Fibroblast of lung (primary cell): Measurements from ENCODE around the gene PDHX. TPM values are rescaled to one million over a fixed set of nuclear protein-coding genes. Genes with fewer than 3 reads are reported as not detected.

Experiments used
- DNase-seq, 2 donors: peaks; one replicate each; pipeline versions ENCODE4 v3.0.0 to v3.0.0-alpha.2; 2010; ENCODE audit warnings: low read depth in 2 of 2
- H2AFZ ChIP-seq: 2 replicates; pipeline ENCODE4 v1.5.1; 2012; ENCODE audit warnings: low read length, control low read depth, inconsistent platforms
- H3K27ac ChIP-seq: 2 replicates; pipeline ENCODE4 v1.5.1; 2011; ENCODE audit warnings: low read length, control low read depth; ENCODE audit not compliant: insufficient read depth
- H3K27me3 ChIP-seq: 2 replicates; pipeline ENCODE4 v1.5.1; 2011; ENCODE audit warnings: mild to moderate bottlenecking, low read length; ENCODE audit not compliant: control insufficient read depth, insufficient read depth
- H3K36me3 ChIP-seq: 2 replicates; pipeline ENCODE4 v1.5.1; 2011; ENCODE audit warnings: low read length; ENCODE audit not compliant: control insufficient read depth, insufficient read depth
- H3K4me1 ChIP-seq: 2 replicates; pipeline ENCODE4 v1.5.1; 2011; ENCODE audit warnings: low read length; ENCODE audit not compliant: control insufficient read depth, insufficient read depth; ENCODE audit errors: extremely low read depth
- H3K4me2 ChIP-seq: 2 replicates; pipeline ENCODE4 v1.5.1; 2011; ENCODE audit warnings: low read length, control low read depth; ENCODE audit not compliant: insufficient read depth; ENCODE audit errors: extremely low read depth
- H3K4me3 ChIP-seq, 4 experiments: fragments of 200-600 bp in 1 of 4; sonication (generic) in 1 of 4; replicated peaks in 1 of 4; 2 replicates each; pipeline ENCODE4 v1.5.1; 2011 to 2016; ENCODE audit warnings: low read length in 4 of 4, low read depth in 3 of 4, mild to moderate bottlenecking in 3 of 4, control low read depth in 2 of 4, inconsistent platforms in 1 of 4, mixed read lengths in 1 of 4; ENCODE audit not compliant: insufficient read depth in 1 of 4; ENCODE audit errors: control extremely low read depth in 1 of 4
- H3K79me2 ChIP-seq: 2 replicates; pipeline ENCODE4 v1.5.1; 2012; ENCODE audit warnings: mild to moderate bottlenecking, low read length, inconsistent platforms; ENCODE audit not compliant: control insufficient read depth, insufficient read depth
- H3K9ac ChIP-seq: 2 replicates; pipeline ENCODE4 v1.5.1; 2011; ENCODE audit warnings: mild to moderate bottlenecking, low read length, control low read depth; ENCODE audit not compliant: insufficient read depth
- H3K9me3 ChIP-seq: 2 replicates; pipeline ENCODE4 v1.5.1; 2012; ENCODE audit warnings: low read depth, low read length; ENCODE audit not compliant: control insufficient read depth, insufficient read depth
- H4K20me1 ChIP-seq: 2 replicates; pipeline ENCODE4 v1.5.1; 2011; ENCODE audit warnings: low read length; ENCODE audit not compliant: control insufficient read depth, insufficient read depth; ENCODE audit errors: extremely low read depth
- EZH2 ChIP-seq: IDR thresholded peaks from 2 replicates; pipeline ENCODE4 v1.5.1; 2012; ENCODE audit warnings: low read length, control low read depth, mild to moderate bottlenecking; ENCODE audit errors: missing control alignments
- polyA plus RNA-seq, 2 donors: library from polyadenylated mRNA; depleted of rRNA in 1 of 2; stranded (reverse) in 1 of 2; unstranded in 1 of 2; fragments of >200 nt; gene quantifications; 2 replicates each; pipeline ENCODE4 v1.2.1, GENCODE V29; 2011 to 2012; ENCODE audit warnings: missing spikeins in 1 of 2
- total RNA-seq: library from RNA; depleted of rRNA; stranded (reverse); fragments of >200 nt; gene quantifications from 2 replicates; pipeline ENCODE4 v1.2.1, GENCODE V29; 2014
- TF ChIP-seq, protein P1 (sequence below), 2 donors: IDR thresholded peaks in 1 of 2; conservative IDR thresholded peaks in 1 of 2; 1 replicate in 1 of 2; 2 replicates in 1 of 2; pipeline ENCODE4 v1.5.1; 2011 to 2012; ENCODE audit warnings: low read length in 2 of 2, control low read depth in 1 of 2, inconsistent platforms in 1 of 2, low read depth in 1 of 2, mild to moderate bottlenecking in 1 of 2

Gene PDHX
- total and polyA plus RNA-seq, 2 donors (not counting 1 experiment from before 2014, with no cell fraction given), result 29.6 to 36.5 TPM

DNA sequence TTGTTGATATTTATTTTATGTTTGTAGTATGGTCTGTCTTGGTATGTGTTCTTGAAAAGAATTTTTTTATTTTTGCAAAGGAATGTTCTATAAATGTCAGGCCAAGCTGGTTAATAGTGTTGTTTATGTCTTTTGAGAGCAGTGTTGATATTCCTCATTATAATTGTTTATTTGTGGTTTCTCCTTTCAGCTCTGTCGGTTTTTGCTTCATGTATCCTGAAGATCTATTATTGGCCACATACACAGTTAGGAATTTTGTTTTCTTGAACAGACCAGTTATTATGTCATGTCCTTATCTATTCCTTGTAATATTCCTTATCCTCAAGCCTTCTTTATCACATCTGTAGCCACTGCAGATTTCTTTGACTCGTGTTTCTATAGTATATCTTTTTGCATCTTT is 56.5 kb downstream of the PDHX start:
- no peak for TF ChIP-seq EZH2
- H4K20me1 ChIP-seq, result no peaks in the 10 kb centered on the region
- peak; percentile 76 to 81 for DNase-seq
- H3K4me1 ChIP-seq, result peaks cover 20% of the 10 kb centered on the region
- H2AFZ ChIP-seq, result no peak overlapping the region
- no peak overlapping the region for H3K4me3 ChIP-seq
- H3K27me3 ChIP-seq, result no peaks in the 10 kb centered on the region
- H3K79me2 ChIP-seq, result peaks cover 9% of the 10 kb centered on the region
- no peak overlapping the region for H3K9ac ChIP-seq
- peaks cover 4% of the 10 kb centered on the region for H3K36me3 ChIP-seq
- no peak overlapping the region for H3K27ac ChIP-seq
- no peak overlapping the region for H3K4me2 ChIP-seq
- no peaks in the 10 kb centered on the region for H3K9me3 ChIP-seq

DNA sequence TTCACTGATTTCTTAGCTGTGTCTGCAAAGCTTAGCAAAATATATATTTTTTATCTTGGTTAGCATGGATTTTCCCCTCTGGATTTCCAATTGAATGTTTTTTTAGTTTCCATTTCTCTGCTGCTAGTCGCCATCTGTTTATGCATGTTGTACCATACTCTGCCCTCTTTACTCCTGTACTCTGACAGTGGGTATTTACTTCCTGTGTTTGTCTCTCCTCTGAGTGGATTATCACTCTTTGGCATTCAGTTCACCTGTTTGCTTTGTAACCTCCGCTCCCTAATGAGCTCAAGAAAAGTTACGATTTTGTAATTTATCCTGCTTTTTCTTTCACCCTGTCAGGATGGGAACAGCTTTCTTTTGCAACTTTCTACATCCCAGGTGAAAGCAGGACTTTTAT is 59.1 kb downstream of the PDHX start:
- Histone ChIP-seq H3K4me2 (no peak overlapping the region), H3K27ac (peak overlapping the region; percentile 26), H3K27me3 (no peaks in the 10 kb centered on the region), H3K36me3 (peaks cover 3% of the 10 kb centered on the region), H3K9ac (no peak overlapping the region), H3K79me2 (peaks cover 12% of the 10 kb centered on the region), H3K4me1 (peaks cover 32% of the 10 kb centered on the region), H3K9me3 (no peaks in the 10 kb centered on the region), H2AFZ (no peak overlapping the region), H4K20me1 (no peaks in the 10 kb centered on the region), H3K4me3 (no peak overlapping the region)
- TF ChIP-seq, protein P1, sequence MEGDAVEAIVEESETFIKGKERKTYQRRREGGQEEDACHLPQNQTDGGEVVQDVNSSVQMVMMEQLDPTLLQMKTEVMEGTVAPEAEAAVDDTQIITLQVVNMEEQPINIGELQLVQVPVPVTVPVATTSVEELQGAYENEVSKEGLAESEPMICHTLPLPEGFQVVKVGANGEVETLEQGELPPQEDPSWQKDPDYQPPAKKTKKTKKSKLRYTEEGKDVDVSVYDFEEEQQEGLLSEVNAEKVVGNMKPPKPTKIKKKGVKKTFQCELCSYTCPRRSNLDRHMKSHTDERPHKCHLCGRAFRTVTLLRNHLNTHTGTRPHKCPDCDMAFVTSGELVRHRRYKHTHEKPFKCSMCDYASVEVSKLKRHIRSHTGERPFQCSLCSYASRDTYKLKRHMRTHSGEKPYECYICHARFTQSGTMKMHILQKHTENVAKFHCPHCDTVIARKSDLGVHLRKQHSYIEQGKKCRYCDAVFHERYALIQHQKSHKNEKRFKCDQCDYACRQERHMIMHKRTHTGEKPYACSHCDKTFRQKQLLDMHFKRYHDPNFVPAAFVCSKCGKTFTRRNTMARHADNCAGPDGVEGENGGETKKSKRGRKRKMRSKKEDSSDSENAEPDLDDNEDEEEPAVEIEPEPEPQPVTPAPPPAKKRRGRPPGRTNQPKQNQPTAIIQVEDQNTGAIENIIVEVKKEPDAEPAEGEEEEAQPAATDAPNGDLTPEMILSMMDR (conservative IDR thresholded peaks at IDR 0.05 in 1 of 2, IDR thresholded peaks at IDR 0.05 in 1 of 2; ENCODE audit: low read depth in 1 of 2, low read length in 2 of 2), result no peak
- TF ChIP-seq EZH2, result no peak
- DNase-seq, result peak in 1 of 2 donors; percentile 0

DNA sequence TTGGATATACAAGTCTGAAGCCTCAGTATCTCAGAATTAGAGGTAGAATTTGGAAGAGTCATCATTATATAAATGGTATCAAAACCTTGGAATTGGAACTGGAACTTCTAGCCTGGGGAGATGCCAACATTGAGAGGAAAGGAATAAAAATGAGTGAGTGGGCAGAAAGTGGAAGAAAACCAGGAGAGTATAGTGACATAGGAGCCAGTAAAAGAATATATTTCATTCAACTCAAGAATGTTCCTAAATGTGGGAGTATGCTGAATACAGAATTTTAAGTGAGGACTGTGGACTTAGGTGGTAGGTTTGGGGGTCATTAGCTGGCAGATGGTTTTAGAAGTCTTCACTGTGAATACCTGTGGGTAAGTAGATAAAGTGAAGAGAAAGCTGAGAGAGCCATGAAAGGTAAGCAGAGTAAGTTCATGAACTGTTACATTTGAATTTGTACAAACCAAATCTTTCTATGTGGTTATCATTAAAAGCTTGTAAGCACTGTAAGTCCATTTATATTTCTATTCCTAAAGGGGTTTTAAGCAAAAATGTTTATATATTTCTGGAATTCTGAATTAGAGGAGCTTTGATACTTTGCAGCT is 60.2 kb downstream of the PDHX start:
- peaks cover 12% of the 10 kb centered on the region for H3K79me2 ChIP-seq
- DNase-seq, result peak in 1 of 2 donors; percentile 59
- H3K27me3 ChIP-seq, result no peaks in the 10 kb centered on the region
- H3K27ac ChIP-seq, result peak overlapping the region; percentile 69
- no peak overlapping the region for H2AFZ ChIP-seq
- peaks cover 32% of the 10 kb centered on the region for H3K4me1 ChIP-seq
- peak overlapping the region in 1 of 4 experiments; percentile 15 for H3K4me3 ChIP-seq
- TF ChIP-seq, protein P1 (conservative IDR thresholded peaks at IDR 0.05 in 1 of 2, IDR thresholded peaks at IDR 0.05 in 1 of 2; ENCODE audit: low read depth in 1 of 2, low read length in 2 of 2), result no peak
- no peak for TF ChIP-seq EZH2
- peaks cover 3% of the 10 kb centered on the region for H3K36me3 ChIP-seq
- no peaks in the 10 kb centered on the region for H4K20me1 ChIP-seq
- H3K9me3 ChIP-seq, result no peaks in the 10 kb centered on the region
- peak overlapping the region; percentile 58 for H3K4me2 ChIP-seq
- H3K9ac ChIP-seq, result no peak overlapping the region
